Prostate gland (tissue), 2 donors: Measurements from ENCODE around the gene INHBA.

Experiments
- POLR2A ChIP-seq: fragments of 450-650 bp; IDR thresholded peaks from one replicate; pipeline ENCODE4 v1.6.1; 2016; ENCODE audit warnings: antibody characterized with exemption, mild to moderate bottlenecking
- TF ChIP-seq, protein P1 (sequence below), 4 experiments: fragments of 200-600 bp in 2 of 4; fragments of 450-650 bp in 2 of 4; sonication (generic) in 2 of 4; IDR thresholded peaks; 1 replicate in 3 of 4; 2 replicates in 1 of 4; pipeline ENCODE4 v1.5.1; 2016 to 2019; ENCODE audit warnings: antibody characterized with exemption in 4 of 4, mild to moderate bottlenecking in 2 of 4, moderate library complexity in 2 of 4

DNA sequence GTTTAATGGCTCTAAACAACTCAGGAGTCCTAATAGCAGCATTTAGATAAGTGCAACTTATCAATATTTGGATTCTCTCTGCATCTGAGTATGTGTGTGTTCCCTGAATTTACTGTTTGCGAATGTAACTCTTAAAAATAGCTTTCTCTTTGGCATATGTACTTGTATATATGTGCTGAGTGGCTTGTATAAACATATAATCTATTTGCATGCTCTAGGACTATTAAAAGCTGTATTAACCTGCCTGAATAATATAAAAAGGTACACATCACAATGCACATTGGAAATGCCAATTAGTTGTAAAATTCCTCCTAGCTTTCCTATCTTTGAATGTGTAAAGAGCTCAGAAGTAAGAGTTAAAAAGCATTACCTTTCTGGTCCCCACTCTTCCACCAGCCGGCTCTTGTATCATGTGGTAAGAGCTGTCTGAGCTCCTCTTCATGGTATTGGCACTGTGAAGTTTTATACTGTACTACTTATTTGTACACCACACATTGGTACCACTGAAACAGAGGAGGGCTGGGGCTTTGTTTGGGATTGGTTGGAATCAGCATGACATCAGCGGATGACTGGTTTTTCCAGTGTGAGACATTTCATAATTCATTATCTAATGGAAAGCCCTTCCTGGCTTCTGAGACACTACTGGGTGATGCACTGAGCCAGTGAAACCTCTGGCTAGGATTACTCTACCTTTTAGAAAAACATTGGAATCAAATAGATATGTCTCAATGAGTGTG, at the start of gene INHBA:
- TF ChIP-seq, protein P1, sequence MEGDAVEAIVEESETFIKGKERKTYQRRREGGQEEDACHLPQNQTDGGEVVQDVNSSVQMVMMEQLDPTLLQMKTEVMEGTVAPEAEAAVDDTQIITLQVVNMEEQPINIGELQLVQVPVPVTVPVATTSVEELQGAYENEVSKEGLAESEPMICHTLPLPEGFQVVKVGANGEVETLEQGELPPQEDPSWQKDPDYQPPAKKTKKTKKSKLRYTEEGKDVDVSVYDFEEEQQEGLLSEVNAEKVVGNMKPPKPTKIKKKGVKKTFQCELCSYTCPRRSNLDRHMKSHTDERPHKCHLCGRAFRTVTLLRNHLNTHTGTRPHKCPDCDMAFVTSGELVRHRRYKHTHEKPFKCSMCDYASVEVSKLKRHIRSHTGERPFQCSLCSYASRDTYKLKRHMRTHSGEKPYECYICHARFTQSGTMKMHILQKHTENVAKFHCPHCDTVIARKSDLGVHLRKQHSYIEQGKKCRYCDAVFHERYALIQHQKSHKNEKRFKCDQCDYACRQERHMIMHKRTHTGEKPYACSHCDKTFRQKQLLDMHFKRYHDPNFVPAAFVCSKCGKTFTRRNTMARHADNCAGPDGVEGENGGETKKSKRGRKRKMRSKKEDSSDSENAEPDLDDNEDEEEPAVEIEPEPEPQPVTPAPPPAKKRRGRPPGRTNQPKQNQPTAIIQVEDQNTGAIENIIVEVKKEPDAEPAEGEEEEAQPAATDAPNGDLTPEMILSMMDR (IDR thresholded peaks at IDR 0.05) = no peak
- TF ChIP-seq POLR2A = no peak
